Ovary (tissue), 3 donors: ENCODE results near the gene IFIT5.

Experiments used
- POLR2A ChIP-seq: fragments of 450-650 bp; IDR thresholded peaks from one replicate; pipeline ENCODE4 v1.6.1; 2017; ENCODE audit warnings: antibody characterized with exemption, mild to moderate bottlenecking, moderate library complexity
- TF ChIP-seq, protein P1 (sequence below), 3 donors: fragments of 450-650 bp in 2 of 3; fragments of 200-600 bp in 1 of 3; IDR thresholded peaks; one replicate each; pipeline versions ENCODE4 v1.5.1 to v1.8.0; 2016 to 2022; ENCODE audit warnings: antibody characterized with exemption in 3 of 3, mild to moderate bottlenecking in 1 of 3
- donor health status: DM: no; HTN: no; CAD: no.

DNA sequence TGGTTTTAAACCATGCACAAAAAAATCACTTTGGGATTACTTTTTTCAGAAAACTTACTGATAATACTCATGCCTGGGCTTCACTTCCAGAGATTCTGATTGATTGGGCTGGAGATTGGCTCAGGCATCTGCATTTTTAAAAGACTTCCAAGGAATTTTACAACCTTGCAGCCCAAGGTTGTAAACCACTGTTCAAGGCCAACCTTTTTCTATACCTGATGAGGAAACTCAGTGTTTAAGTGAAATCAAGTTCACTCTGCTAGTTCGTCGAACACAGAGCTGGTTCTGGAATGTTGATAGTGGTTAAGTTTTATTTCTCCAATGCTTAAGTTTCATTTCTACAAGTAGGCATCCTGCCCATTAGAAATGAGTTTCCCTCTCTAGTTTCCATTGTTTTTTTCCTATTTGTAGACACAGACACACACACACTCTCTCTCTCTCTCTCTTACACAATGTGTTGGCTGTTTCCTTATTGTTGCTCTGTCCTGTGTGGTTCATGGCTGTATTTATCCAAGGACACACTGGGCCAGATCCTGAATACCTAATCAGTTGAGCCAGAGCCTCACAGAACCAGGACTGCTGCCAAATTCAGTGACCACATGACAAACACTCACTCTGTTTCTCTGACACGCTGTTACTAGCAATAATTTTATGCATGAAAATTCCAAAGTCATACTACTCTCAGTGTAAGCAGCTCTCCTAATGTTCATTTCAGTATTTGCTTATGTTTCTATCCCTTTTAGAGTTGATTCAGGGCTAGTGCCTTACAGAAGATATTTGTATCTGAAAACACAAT, 40.3 kb upstream of the IFIT5 start:
- TF ChIP-seq, protein P1, sequence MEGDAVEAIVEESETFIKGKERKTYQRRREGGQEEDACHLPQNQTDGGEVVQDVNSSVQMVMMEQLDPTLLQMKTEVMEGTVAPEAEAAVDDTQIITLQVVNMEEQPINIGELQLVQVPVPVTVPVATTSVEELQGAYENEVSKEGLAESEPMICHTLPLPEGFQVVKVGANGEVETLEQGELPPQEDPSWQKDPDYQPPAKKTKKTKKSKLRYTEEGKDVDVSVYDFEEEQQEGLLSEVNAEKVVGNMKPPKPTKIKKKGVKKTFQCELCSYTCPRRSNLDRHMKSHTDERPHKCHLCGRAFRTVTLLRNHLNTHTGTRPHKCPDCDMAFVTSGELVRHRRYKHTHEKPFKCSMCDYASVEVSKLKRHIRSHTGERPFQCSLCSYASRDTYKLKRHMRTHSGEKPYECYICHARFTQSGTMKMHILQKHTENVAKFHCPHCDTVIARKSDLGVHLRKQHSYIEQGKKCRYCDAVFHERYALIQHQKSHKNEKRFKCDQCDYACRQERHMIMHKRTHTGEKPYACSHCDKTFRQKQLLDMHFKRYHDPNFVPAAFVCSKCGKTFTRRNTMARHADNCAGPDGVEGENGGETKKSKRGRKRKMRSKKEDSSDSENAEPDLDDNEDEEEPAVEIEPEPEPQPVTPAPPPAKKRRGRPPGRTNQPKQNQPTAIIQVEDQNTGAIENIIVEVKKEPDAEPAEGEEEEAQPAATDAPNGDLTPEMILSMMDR (IDR thresholded peaks at IDR 0.05), result no peak
- TF ChIP-seq POLR2A, result no peak
